Vagina (tissue), 2 donors: ENCODE results near the gene NAGA.

ENCODE experiments used
- POLR2A ChIP-seq, 2 donors: fragments of 450-650 bp; IDR thresholded peaks; one replicate each; pipeline ENCODE4 v1.6.1; 2017; ENCODE audit warnings: antibody characterized with exemption in 2 of 2, mild to moderate bottlenecking in 2 of 2, moderate library complexity in 2 of 2
- TF ChIP-seq, protein P1 (sequence below), 3 experiments: fragments of 450-650 bp in 2 of 3; fragments of 200-600 bp in 1 of 3; sonication (generic) in 1 of 3; IDR thresholded peaks; one replicate each; pipeline ENCODE4 v1.5.1; 2017 to 2019; ENCODE audit warnings: antibody characterized with exemption in 3 of 3, mild to moderate bottlenecking in 2 of 3, moderate library complexity in 2 of 3

DNA sequence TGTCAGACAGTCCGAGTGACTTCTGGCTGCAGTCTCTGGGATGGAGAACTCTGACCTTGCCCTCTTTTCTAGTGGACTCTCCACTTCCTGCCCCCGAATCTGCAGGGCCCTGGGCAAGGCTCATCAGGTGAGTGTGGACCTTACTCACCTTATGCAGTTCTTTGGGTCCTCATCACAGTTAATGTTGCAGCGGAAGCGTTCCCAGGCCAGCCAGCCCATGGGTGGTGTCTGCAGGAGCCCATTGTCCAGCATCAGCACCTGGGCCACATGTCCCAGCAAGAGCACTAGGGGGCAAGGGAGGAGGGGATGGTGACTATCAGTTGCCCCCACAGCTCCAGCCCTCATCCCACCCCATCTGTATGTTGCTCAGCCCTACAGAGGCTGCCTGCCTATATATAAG lies 2.3 kb downstream of the NAGA start:
- TF ChIP-seq, protein P1, sequence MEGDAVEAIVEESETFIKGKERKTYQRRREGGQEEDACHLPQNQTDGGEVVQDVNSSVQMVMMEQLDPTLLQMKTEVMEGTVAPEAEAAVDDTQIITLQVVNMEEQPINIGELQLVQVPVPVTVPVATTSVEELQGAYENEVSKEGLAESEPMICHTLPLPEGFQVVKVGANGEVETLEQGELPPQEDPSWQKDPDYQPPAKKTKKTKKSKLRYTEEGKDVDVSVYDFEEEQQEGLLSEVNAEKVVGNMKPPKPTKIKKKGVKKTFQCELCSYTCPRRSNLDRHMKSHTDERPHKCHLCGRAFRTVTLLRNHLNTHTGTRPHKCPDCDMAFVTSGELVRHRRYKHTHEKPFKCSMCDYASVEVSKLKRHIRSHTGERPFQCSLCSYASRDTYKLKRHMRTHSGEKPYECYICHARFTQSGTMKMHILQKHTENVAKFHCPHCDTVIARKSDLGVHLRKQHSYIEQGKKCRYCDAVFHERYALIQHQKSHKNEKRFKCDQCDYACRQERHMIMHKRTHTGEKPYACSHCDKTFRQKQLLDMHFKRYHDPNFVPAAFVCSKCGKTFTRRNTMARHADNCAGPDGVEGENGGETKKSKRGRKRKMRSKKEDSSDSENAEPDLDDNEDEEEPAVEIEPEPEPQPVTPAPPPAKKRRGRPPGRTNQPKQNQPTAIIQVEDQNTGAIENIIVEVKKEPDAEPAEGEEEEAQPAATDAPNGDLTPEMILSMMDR (IDR thresholded peaks at IDR 0.05), result no peak
- TF ChIP-seq POLR2A (IDR thresholded peaks at IDR 0.05), result no peak
